GM12872 (cell line): ENCODE results near the gene UPF2.

Experiments used
- CTCF ChIP-seq: IDR thresholded peaks from 3 replicates; pipeline ENCODE4 v1.5.1; 2011; ENCODE audit warnings: low read depth, mild to moderate bottlenecking, low read length, moderate library complexity; ENCODE audit not compliant: insufficient read depth

The UPF2 gene

GRCh38 chr10:11901036-11901301, 141.6 kb downstream of the UPF2 start:
- TF ChIP-seq CTCF, result no peak

- TF ChIP-seq CTCF, result no peak
Observed at GRCh38 chr10:11899067-11899876, 143.3 kb downstream of the UPF2 start.

- TF ChIP-seq CTCF, result no peak
Observed at GRCh38 chr10:11898372-11899066, 144.1 kb downstream of the UPF2 start.

GRCh38 chr10:11898033-11898371, 144.6 kb downstream of the UPF2 start:
- TF ChIP-seq CTCF, result no peak

GRCh38 chr10:11896549-11897200, 145.9 kb downstream of the UPF2 start:
- no peak for TF ChIP-seq CTCF

GRCh38 chr10:11895598-11895997, 147.0 kb downstream of the UPF2 start:
- no peak for TF ChIP-seq CTCF

GRCh38 chr10:11895108-11895466, 147.5 kb downstream of the UPF2 start:
- no peak for TF ChIP-seq CTCF
